8988T (cell line): ENCODE measurements around the gene FOXN4.

Source experiments
- DNase-seq: peaks from one replicate; pipeline ENCODE4 v3.0.0; 2011

Gene FOXN4

DNA sequence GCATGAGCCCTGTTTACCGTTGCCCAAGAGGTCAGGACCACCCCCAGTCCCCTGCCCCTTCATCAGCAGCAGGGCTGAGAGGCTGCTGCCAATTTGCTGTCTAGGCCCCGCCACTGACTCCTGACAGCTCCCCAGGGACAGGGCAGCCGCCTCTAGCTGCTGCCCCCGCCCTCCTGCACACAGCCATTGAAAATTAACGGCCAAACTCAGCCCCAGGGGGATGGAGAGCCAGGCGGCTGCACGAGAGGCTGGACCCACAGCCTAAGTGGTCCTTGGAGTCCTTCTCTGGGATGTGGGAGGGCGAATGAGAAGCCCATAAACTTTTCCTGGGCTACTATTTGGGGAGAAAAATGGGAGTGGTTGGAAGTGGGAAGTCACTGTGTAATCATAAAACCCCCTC, 4.6 kb downstream of the FOXN4 start:
- DNase-seq, result no peak

DNA sequence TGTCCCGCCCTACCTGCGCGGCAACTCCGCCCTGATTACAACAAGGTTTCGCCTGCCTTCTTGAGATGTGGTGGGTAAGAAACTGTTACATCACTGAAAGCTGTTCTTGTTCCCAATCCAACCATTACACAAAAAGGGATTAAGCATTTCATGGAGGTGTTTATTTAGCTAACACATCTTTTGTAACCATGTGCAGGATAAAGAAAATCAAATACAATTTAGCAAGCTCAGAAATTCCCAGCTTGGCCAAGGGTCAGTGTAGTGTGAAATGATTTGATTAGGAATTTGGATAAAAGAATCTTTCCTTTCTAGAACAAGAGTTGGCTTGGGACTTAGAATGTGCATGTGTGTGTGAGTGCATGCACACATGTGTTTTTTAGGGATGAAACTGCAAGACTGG, 6.3 kb downstream of the FOXN4 start:
- no peak for DNase-seq

DNA sequence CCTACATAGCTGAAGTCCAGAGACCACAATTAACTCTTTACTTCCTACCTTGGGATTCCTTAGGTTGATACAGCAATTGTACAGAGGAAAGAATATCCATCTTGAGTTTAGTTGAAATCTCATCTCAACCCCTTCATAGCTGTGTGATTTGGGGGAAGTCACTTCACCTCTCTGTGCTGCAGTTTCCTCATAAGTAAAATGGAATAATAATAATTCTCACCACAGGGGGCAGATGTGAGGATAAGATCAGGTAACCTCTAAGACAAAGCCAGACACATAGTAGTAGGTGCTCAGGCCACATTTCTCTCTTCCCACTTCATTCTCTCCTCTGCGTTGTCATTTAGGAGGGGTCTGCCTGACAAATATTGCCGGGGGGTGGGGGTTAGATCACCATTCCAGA, 6.7 kb downstream of the FOXN4 start:
- DNase-seq, result no peak

DNA sequence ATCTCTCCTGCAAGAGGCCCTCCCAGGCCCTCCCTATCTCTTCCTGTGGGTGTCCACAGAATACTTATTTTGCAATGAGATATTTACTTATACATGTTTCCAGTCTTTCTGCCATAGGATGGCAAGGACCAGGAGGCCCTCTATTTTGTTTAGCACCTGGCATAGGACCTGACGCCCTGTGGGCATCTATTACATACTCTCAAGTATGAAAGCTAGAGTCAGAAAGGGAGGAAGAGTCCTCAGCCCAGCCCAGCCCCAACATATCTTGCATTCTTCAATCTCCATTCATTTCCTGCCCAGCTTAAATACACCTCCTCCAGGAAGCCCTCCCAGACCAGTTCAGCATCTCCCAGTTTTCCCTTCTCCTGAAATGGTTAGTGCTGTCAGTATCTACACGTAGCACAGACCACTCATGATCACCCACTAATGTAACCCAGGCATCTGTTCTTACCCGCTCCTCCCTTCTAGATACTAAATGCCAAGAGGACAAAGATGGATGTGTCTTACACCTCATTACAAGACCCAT, 7.4 kb downstream of the FOXN4 start:
- DNase-seq, result no peak

DNA sequence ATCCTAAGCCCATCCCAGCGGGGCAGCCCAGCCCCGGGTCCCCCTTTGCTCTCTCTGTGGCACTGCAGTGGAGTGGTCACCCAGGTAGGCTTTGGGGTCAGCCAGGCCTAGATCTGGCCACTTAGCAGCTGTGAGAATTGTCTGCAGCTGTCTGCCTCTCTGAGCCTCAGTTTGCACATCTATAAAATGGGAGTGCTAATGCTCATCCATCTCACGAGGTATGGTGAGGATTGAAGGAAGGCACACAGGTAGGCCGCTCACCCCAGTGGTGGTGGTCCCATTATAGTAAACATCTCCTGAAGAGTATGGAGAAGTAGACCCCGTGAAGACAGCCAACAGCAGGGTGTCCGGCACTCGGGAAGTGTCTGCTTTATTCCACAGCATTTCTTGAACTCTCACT, 9.2 kb downstream of the FOXN4 start:
- DNase-seq, result no peak

DNA sequence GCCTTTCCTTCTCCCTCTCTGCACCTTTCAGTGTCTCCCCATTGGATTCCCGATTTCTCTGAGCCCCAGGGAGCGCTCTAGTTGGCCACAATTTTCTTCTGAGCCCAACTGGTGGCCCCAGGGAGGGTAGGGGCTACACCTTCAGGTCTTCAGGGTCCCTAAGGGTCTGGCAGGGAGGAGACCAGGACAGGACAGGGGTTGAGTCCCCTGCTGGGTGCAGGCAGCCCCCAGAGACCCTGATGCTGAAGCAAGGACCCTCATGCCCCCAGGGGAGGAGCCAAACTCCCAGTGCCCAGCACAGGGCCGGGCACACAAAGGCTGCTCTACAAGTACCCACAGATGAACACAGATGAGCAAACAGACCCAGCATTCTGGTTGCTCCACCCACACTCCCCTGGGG, 12.7 kb downstream of the FOXN4 start:
- DNase-seq, result no peak

DNA sequence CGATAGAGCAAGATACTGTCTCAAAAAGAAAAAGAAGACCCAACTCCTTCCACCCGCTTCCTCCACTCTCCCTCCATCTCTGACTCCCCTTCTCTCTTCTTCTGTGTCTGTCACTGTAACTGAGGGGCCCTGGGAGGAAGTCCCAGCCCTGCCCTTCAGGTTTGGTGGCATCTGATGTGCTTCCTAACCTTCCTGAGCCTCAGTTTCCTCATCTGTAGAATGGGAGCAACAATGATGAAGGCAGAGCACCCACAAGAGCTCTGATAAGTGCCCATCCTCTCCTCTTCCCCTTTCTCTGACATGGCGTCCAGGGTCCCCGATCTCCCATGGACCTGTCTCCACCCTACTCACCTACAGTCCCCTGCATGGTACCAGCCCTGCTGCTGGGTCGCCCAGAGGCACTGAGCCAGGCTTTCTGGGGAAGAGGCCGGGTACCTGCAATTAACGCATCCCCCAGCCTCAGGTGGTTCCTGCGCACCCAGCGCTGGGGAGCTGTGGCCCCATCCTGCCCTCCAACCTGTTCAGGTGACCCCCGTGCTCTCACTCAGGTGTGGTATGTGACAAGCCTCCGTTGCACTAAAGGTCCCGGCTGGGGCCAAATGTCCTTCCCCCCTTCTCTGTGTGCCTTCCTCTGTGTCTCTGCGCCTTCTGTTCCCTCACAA, 13.2 kb downstream of the FOXN4 start:
- no peak for DNase-seq

DNA sequence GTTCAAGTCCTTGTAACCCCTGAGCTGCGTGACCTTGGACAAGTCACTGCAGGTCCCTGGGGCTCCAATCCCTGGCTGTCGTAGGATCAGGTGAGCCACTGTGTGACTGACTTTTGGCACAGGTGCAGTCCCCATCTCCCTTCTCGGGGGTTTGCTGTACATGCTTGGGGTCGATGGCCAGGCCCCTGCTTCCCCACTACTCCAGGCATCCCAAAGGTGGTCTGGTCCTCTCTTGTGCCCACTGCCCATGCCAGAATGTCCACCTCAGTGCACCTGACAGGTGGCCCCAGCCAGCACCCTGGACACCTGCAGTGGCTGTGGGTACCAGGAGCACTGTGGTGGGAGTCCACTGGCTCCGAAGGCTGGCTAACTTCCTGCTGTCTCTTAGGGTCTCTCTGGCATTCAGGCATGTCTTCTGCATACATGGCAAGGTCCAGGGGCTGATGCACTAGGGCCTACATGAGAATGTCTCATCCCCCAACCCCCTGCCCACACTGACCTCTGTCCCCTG, 14.7 kb downstream of the FOXN4 start:
- DNase-seq, result no peak

DNA sequence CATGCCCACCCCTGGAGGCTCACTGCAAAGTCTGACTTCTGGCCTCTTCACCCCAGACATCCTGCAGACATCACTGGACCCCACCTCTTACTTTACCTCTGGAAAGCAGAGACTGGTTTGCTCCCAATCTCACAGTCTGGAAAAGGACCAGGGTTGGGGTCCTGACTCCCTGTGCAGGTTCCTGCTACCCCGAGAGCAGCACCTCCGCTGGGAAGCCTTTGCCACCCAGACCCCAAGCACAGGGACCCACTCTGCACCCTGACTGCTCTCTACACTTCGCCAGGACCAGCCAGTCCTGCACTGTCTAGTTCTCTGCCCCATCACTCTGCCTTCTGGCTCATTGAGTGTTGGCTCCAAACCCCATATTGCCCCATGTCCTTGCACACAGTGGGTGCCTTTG, 16.0 kb downstream of the FOXN4 start:
- no peak for DNase-seq

DNA sequence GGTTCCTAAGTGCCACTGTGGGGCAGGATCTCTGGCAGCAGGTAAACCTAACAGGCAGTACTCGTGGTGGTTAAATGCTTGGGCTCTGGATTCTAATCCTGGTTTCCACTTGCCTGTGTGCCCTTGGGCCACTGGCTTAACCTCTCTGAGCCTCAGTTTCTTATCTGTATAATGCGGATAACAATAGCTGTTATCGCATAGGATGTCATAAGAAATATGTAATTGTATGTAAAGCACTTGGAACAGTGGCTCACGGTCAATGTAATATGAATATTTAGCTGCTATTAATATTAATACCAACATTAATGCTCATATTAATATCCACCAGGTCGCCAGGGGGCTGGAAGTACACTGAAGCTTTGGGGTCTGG, 16.8 kb downstream of the FOXN4 start:
- DNase-seq, result no peak

DNA sequence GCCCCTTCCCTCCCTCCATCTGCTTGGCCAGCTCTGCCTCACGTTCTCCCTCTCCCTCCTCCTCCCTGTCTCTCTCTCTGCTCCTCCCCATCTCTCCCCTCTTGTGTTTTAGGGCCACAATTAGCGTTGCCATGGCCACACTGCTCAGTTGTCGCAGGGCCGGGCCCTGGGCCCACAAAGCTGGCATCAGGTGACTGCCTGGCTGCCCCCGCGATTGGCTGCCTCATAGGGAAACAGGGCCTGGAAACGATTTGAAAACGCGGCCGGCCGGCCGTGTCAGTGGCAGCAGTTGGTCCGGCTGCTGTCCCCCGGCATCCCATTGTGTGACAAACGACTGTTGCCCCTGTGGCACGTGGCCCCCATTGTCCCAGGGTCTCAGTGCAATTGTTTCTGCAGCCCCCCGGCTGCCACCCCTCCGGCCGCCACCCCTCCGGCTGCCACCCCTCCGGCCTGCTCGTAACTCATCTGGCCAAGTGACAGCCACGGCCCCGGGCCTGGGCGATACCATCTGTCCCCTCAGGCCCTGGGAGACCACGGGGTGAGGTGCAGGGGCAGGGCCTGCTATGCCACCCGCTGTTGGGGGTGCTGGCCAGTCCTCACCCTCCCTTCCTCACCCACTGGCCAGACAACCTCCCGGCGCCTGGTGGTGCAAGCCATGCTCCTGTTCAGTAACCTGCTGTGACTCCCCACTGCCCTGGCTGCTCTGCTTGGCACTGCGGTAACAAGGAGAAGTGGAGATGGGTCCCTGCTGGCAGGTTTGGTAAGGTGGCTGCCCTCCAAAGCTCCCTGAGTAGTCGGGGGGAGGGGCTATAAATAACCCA, 17.4 kb downstream of the FOXN4 start:
- no peak for DNase-seq

DNA sequence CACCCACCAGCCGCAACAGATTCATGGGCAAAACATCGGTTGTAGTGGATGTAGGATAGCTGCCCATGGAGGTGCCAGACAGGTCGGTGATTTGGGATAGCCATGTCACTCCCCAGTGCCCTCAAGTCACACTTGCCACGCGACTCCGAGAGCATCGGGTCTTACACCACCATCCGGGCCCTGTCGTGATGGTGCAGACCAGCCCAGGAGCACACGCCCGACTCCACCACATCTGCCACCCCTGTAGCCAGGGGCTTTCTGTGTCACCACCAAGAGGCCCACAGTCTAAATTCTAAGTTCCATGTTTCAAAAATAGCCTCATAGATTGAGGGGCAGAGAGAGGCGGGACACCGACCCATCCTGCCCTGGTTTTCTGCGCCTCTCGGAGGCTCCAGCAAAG, 18.0 kb downstream of the FOXN4 start:
- no peak for DNase-seq

DNA sequence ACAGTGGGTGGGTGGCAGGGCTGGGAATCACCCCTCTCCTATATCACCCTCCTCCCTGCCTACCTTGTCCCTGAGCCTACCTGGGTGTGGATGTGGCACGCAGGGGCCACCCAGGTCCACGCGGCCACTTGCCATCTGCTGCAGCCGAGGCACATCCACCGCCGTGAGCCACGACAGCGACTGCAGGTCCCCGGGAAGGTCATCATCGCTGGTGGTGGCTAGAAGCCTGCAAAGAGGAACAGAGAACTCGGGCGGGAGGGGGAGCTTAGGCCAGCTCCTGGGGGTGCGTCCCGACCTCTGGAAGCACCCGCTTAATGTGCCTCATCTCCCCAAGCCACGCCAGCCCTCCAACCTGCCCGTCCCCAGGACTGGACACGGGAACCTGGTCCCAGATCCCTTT, 19.0 kb downstream of the FOXN4 start:
- DNase-seq, result no peak

DNA sequence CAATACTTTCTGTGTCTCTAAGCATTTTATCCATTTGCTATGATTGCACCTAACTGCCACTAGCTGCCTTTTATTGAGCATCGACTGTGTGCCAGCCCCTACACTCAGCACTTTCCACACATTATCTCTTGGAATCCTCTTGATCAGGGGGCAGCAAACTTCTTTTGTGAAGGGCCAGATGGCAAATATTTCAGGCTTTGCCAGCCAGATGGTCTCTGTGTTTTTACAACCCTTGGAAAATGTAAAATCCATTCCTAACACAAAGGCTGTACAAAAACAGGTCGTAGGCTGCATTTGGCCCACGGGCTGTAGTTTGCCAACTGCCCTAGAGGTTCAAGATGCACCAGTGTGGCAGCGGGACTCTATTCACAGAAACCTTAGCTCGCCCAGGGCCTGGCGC, 19.5 kb downstream of the FOXN4 start:
- DNase-seq, result no peak

DNA sequence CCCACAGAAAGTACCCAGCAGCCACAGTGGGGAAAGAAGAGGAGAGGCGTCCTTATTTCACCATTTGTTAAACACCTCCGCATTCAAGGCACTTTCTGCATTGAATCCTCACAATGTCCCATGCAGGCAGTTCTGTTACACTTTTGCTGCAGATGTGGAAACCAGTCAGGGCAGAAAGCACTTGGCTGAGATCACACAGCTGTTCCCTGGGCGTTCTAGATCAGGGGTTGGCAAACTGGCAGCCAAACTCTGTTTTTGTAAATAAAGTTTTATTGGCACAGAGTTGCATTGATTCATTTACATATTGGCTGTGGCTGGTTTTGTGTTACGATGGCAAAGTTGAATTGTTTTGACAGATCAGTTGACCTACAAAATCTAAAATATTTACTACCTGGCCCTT, 20.1 kb downstream of the FOXN4 start:
- DNase-seq, result no peak

DNA sequence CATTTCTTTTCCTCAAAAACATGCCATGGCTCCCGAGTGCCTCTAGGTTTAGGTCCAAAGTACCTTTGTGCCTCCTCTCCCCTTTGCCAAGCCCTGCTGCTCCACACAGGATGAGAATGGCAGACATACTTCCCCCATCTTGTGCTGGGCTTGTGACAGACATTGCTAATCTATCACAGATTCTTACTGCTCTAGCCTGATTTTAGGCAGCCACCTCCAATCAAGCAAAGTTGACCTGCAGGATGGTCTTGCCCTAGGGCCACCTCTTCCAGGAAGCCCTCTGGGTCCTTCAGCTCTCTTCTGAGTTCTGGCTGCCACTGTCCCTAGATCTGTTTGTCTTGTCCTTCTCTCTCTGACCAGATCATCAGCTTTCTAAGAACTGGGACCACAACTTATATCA, 20.5 kb downstream of the FOXN4 start:
- DNase-seq, result no peak

DNA sequence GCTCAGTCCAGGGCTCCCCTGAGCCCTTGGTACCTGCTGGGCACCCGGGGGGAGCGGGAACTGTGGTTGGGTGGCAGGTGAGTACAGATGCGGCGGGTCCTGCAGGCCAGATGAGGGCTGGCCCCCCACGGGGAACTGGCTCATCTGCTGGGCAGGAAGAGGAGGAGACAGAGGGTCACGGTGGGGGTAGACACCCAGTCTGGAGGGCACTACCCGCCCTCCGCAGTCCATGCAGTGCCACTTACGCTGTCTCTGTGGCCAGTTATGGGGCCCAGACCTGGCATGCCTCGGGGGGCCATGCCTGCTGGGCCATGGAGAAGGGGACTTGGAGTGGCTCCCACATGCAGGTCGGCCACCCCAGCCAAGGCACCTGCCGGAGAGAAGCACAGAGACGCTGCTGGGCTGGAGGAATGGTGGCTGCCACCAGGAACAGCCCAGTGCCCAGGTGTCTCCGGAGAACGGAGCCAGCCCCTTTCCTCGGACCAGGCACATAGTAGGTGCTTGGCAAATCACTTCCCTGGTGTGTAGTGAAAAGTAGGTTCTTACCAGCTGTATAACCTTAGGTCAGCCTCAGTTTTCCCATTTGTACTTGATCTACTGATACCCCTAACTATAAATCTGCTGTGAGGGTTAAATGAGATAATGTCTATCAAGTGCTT, 21.1 kb downstream of the FOXN4 start:
- DNase-seq, result no peak

DNA sequence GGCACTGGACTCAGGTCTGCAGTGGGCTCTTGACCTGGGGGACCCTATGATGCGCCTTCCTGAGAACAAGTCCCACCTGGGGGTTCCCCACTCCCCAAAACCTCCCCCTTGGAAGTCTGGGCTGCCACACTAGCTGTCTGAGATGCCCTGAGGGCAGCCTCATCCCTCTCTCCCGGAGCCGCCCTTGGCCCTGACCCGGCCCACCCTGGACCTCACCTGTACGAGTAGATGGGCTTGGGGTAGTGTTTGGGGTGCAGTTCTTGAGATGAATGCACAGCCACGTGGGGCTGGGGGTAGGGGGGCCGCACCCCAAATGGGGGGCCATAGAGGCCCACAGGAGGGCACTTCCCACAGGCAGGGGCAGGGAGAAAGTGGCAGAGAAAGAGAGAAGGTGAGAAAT, 21.9 kb downstream of the FOXN4 start:
- DNase-seq, result no peak

DNA sequence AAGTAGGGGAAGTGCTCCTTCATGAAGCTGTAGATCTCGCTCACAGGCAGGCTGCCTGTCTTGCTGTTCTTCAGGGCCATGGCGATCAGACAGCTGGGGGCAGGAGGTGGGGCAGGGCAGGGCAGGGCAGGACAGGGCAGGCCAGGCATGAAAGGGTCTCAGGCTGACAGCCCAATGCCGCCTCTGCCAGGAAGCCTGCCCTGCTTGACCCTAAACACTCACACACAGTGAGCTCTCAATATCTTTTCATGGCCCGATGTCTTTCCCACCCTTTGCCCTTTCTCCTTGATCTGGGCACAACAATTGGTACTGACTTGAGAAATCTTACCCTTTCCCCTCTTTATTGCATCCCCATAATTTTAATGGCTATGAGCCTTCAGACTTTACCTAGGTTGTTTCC, 22.4 kb downstream of the FOXN4 start:
- DNase-seq, result no peak

DNA sequence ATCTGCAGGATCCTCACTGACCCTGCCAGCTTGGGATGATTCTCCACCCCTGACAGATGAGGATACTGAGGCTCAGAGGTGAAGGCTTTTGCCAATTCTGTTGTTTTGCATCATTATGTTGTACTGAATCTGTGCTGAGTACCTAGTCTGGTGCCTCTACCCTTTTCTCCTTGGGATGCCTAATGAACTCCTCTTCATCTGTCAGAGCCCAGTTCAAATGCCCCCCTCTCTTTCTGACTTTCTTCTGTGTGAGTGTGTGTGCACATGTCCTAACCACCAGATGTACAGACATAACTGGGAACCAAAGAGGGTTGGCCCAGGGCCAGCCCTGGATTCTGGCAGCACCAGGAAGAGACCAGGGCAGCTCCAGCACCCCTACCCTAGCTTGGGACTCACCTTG, 22.8 kb downstream of the FOXN4 start:
- DNase-seq, result no peak

DNA sequence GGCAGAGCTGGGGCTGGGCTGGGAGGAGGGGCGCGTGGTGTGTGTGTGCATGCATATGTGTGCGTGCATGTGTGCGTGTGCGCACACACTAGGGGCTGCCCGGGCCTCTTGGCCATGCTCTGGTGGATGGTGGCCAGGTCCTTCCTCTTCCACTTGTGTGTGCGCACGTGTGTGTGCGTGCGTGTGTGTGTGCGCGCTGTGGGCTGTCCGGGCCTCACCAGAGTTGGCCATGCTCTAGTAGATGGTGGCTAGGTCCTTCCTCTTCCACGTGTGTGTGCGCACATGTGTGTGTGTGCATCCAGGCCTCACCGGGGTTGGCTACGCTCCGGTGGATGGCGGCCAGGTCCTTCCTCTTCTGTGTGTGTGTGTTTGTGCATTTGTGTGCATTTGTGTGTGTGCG, 24.7 kb downstream of the FOXN4 start:
- no peak for DNase-seq

DNA sequence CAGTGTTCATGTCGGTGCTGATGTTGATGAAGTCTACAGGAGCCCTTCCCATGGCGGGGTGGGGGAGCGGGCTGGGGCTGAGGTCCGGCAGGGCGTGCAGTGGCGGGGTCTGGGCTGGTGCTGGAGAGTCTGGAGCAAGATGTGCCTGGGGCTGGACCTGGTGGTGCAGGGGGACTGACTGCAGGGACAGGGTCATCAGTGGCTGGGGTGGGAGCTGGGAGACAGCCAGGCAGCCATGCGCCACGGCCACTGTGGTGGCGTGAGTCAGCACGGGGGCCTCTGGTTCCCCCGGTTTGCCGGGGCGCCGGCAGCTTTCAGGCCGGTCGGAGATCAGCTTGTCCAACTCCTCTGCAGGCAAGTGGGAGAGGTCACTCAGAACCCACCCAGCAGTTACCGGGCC, 27.6 kb downstream of the FOXN4 start:
- no peak for DNase-seq

DNA sequence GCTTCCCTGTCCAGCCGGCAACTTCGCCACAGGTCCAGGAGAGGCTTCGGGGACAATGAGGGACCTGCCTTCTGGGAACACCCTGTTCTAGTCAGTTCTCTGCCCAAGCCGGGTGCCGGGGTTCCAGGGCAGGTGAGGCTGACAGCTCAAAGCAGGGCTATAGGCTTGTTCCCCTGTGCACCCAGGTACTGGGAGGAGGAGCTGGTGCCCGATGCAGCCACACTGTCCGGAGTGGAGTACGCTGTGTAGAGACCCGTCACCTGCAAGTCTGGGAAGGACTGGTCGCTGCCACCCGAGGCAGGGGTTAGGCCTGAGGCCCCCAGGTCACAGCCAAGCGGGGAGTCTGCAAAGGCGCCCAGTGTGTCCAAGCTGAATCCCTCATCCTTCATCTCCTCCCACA, 29.6 kb downstream of the FOXN4 start:
- no peak for DNase-seq

DNA sequence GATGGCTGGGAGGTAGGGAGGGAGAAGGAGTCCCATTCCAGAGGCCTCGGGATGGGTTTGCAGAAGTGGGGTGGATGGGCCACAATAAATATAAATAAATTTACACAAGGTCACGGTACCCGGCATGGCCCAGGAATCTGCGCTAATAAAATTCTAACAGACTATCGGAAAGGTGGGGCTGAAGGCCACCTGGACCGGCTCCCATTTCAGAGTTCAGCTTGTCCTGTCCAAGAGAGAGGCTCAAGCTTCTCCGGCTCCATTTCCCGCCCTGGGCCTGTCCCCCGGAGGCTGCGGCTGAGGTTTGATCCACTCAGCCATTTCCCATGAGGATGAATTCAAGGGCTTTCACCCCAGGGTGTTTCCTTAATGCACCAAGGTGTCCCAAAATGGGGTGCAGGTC, 30.2 kb downstream of the FOXN4 start:
- no peak for DNase-seq
